ENCODE data around the gene CRYBB1.

- TF ChIP-seq MYC (CRISPR knock-in tag; IDR thresholded peaks at IDR 0.05; ENCODE audit: borderline replicate concordance) (no peak), FOXJ3 (CRISPR knock-in tag; IDR thresholded peaks at IDR 0.05; ENCODE audit: borderline replicate concordance) (no peak), SALL2 (CRISPR knock-in tag; IDR thresholded peaks at IDR 0.05) (no peak), CTCF (CRISPR knock-in tag; IDR thresholded peaks at IDR 0.05) (no peak), POLR2A (IDR thresholded peaks at IDR 0.05; ENCODE audit: insufficient read depth in 1 of 2, low read depth in 2 of 2, low read length in 2 of 2) (no peak), ZNF34 (CRISPR knock-in tag; IDR thresholded peaks at IDR 0.05; ENCODE audit: borderline replicate concordance) (no peak), ZXDC (CRISPR knock-in tag; IDR thresholded peaks at IDR 0.05) (no peak)
Measured at GRCh38 chr22:26612652-26613051, 5.2 kb downstream of the CRYBB1 start.
